Non-pigmented ciliary epithelial cell (primary cell): ENCODE results near the gene SPAG9.
"Not testable (repeated sequence)": the region's sequence is repeated elsewhere in the genome, so short reads cannot be mapped to it uniquely, and the experiment has no call there.

ENCODE experiments used
- DNase-seq: peaks from one replicate; pipeline ENCODE4 v3.0.0-alpha.2; 2010; ENCODE audit warnings: low read depth

SPAG9 gene

GRCh38 chr17:50954641-50955121, 166.0 kb downstream of the SPAG9 start:
- DNase-seq: no peak

- DNase-seq: peak; percentile 69
Observed at GRCh38 chr17:50953831-50954601, 166.7 kb downstream of the SPAG9 start.

- no peak for DNase-seq
Observed at GRCh38 chr17:50953518-50953830, 167.2 kb downstream of the SPAG9 start.

GRCh38 chr17:50952889-50953288, 167.8 kb downstream of the SPAG9 start:
- no peak for DNase-seq

- no peak for DNase-seq
Observed at GRCh38 chr17:50952013-50952412, 168.7 kb downstream of the SPAG9 start.

GRCh38 chr17:50949989-50950877, 170.4 kb downstream of the SPAG9 start:
- peak; percentile 71 for DNase-seq

GRCh38 chr17:50949128-50949988, 171.3 kb downstream of the SPAG9 start:
- no peak for DNase-seq

GRCh38 chr17:50948711-50949110, 172.0 kb downstream of the SPAG9 start:
- no peak for DNase-seq

- DNase-seq: no peak
Observed at GRCh38 chr17:50947782-50948543, 172.7 kb downstream of the SPAG9 start.

- no peak for DNase-seq
Observed at GRCh38 chr17:50946891-50947781, 173.5 kb downstream of the SPAG9 start.

- no peak for DNase-seq
Observed at GRCh38 chr17:50946223-50946890, 174.3 kb downstream of the SPAG9 start.

GRCh38 chr17:50945779-50946222, 174.9 kb downstream of the SPAG9 start:
- DNase-seq: no peak

- no peak for DNase-seq
Observed at GRCh38 chr17:50944902-50945720, 175.6 kb downstream of the SPAG9 start.

- DNase-seq: no peak
Observed at GRCh38 chr17:50944054-50944901, 176.4 kb downstream of the SPAG9 start.

GRCh38 chr17:50943575-50943933, 177.1 kb downstream of the SPAG9 start:
- DNase-seq: no peak

GRCh38 chr17:50941676-50942048, 179.0 kb downstream of the SPAG9 start:
- not testable (repeated sequence) for DNase-seq

- DNase-seq: no peak
Observed at GRCh38 chr17:50939795-50940684, 180.6 kb downstream of the SPAG9 start.
